HCT116 (cell line): Measurements from ENCODE around the gene RNASET2. TPM values are rescaled to one million over a fixed set of nuclear protein-coding genes. Genes with fewer than 3 reads are reported as not detected.

Experiments used
- ATAC-seq: fragments of 200-7000 bp; cut with Tn5 transposase; 2 replicates; pipeline ENCODE4 v1.9.1; 2020; ENCODE audit warnings: mild to moderate bottlenecking, moderate library complexity
- BruUV-seq: library from RNA; stranded (reverse); fragments of 400-500 nt; replicated peaks from 2 replicates; lab custom pipeline; 2021; lab: Mats Ljungman, UMichigan
- CTCF ChIA-PET: fragments of 300-600 bp; sonication (Branson Sonifier 250); formaldehyde crosslinking; loops from one replicate; lab custom pipeline; 2021; ENCODE audit warnings: antibody characterized with exemption; lab: Charles Lee
- POLR2A ChIA-PET: fragments of 300-600, 350-600 bp; sonication (Branson Sonifier 250); formaldehyde crosslinking; loops from one replicate; lab custom pipeline; 2021; ENCODE audit warnings: antibody characterized with exemption; lab: Charles Lee
- RAD21 ChIA-PET, 2 experiments: fragments of 300-600 bp; sonication (Branson Sonifier 250); formaldehyde crosslinking; loops; one replicate each; lab custom pipeline; 2023; ENCODE audit warnings: low total read pairs in 2 of 2; ENCODE audit not compliant: uncharacterized antibody in 2 of 2, unreplicated experiment in 2 of 2, low non-redundant PET in 1 of 2; lab: Charles Lee
- DNase-seq: peaks from one replicate; pipeline ENCODE4 v3.0.0-alpha.2; 2010; ENCODE audit warnings: low read depth, low spot score
- H2AFZ ChIP-seq: fragments of 200-600 bp; shearing (Covaris generic), sonication (generic); 2 replicates; pipeline ENCODE4 v1.6.1; 2017; ENCODE audit warnings: low read depth, mixed run types, mixed read lengths, antibody characterized with exemption, low read length; ENCODE audit not compliant: poor library complexity, severe bottlenecking
- H3K27ac ChIP-seq: 2 replicates; pipeline ENCODE4 v1.5.1; 2012; ENCODE audit warnings: low read depth, low read length
- H3K27me3 ChIP-seq: fragments of 200-600 bp; sonication (generic); 2 replicates; pipeline ENCODE4 v1.6.1; 2016; ENCODE audit warnings: mixed run types, low read length, mixed read lengths; ENCODE audit not compliant: insufficient read depth
- H3K36me3 ChIP-seq, 2 experiments: fragments of 200-500 bp in 1 of 2; fragments of 200-600 bp in 1 of 2; sonication (Bioruptor generic) in 1 of 2; sonication (generic) in 1 of 2; 2 replicates each; pipeline versions ENCODE4 v1.5.1 to v1.6.1; 2014 to 2016; ENCODE audit warnings: low read length in 2 of 2, inconsistent platforms in 1 of 2, mixed read lengths in 1 of 2, mixed run types in 1 of 2; ENCODE audit not compliant: insufficient read depth in 2 of 2, control insufficient read depth in 1 of 2
- H3K4me1 ChIP-seq, 2 experiments: fragments of 200-600 bp in 1 of 2; sonication (generic) in 1 of 2; 2 replicates each; pipeline versions ENCODE4 v1.5.1 to v1.6.1; 2012 to 2017; ENCODE audit warnings: low read length in 2 of 2, inconsistent platforms in 1 of 2, mild to moderate bottlenecking in 1 of 2, mixed read lengths in 1 of 2, mixed run types in 1 of 2, moderate library complexity in 1 of 2; ENCODE audit not compliant: insufficient read depth in 2 of 2, control insufficient read depth in 1 of 2
- H3K4me2 ChIP-seq: fragments of 200-600 bp; sonication (generic); 2 replicates; pipeline ENCODE4 v1.6.1; 2017; ENCODE audit warnings: mixed run types, low read length, mixed read lengths
- H3K4me3 ChIP-seq, 2 experiments: fragments of 200-600 bp in 1 of 2; sonication (generic) in 1 of 2; replicated peaks in 1 of 2; 2 replicates each; pipeline ENCODE4 v1.5.1; 2011 to 2016; ENCODE audit warnings: low read length in 2 of 2, control low read depth in 1 of 2, low read depth in 1 of 2, mild to moderate bottlenecking in 1 of 2, mixed read lengths in 1 of 2, mixed run types in 1 of 2
- H3K79me2 ChIP-seq: fragments of 200-600 bp; sonication (generic); 2 replicates; pipeline ENCODE4 v1.6.1; 2017; ENCODE audit warnings: mild to moderate bottlenecking, mixed run types, low read length, moderate library complexity, mixed read lengths; ENCODE audit not compliant: insufficient read depth
- H3K9ac ChIP-seq: fragments of 200-600 bp; sonication (generic); 2 replicates; pipeline ENCODE4 v1.6.1; 2016; ENCODE audit warnings: low read length, mixed read lengths
- H3K9me2 ChIP-seq: fragments of 200-600 bp; sonication (generic), shearing (Covaris generic); 2 replicates; pipeline ENCODE4 v1.6.1; 2017; ENCODE audit warnings: mixed run types, mild to moderate bottlenecking, moderate library complexity; ENCODE audit not compliant: insufficient read depth
- H3K9me3 ChIP-seq, 2 experiments: fragments of 200-500 bp in 1 of 2; fragments of 200-600 bp in 1 of 2; sonication (Bioruptor generic) in 1 of 2; sonication (generic) in 1 of 2; 2 replicates each; pipeline ENCODE4 v1.6.1; 2014 to 2017; ENCODE audit warnings: low read length in 2 of 2, mixed read lengths in 2 of 2, inconsistent platforms in 1 of 2, low read depth in 1 of 2, mild to moderate bottlenecking in 1 of 2, mixed run types in 1 of 2, moderate library complexity in 1 of 2; ENCODE audit not compliant: control insufficient read depth in 1 of 2, insufficient read depth in 1 of 2
- H4K20me1 ChIP-seq: fragments of 200-600 bp; sonication (generic), shearing (Covaris generic); 2 replicates; pipeline ENCODE4 v1.6.1; 2017; ENCODE audit warnings: mixed run types, mild to moderate bottlenecking, moderate library complexity; ENCODE audit not compliant: insufficient read depth
- CBX3 ChIP-seq: IDR thresholded peaks from 2 replicates; pipeline ENCODE4 v1.6.1; 2012; ENCODE audit warnings: low read depth
- CEBPB ChIP-seq: IDR thresholded peaks from 2 replicates; pipeline ENCODE4 v1.6.1; 2012; ENCODE audit warnings: low read depth
- ELF1 ChIP-seq: IDR thresholded peaks from 2 replicates; pipeline ENCODE4 v1.6.1; 2012; ENCODE audit warnings: low read depth, borderline replicate concordance
- EZH2 ChIP-seq: fragments of 200-600 bp; sonication (generic); IDR thresholded peaks from 2 replicates; pipeline ENCODE4 v1.6.1; 2017; ENCODE audit warnings: antibody characterized with exemption, mixed run types
- FOSL1 ChIP-seq: IDR thresholded peaks from 2 replicates; pipeline ENCODE4 v1.6.1; 2012; ENCODE audit warnings: low read depth
- JUND ChIP-seq: IDR thresholded peaks from 2 replicates; pipeline ENCODE4 v1.6.1; 2012
- POLR2A ChIP-seq: IDR thresholded peaks from 2 replicates; pipeline ENCODE4 v1.7.0; 2011; ENCODE audit warnings: borderline replicate concordance; ENCODE audit not compliant: insufficient read depth, insufficient read length; ENCODE audit errors: extremely low read depth
- POLR2AphosphoS5 ChIP-seq: IDR thresholded peaks from 2 replicates; pipeline ENCODE4 v1.6.1; 2011; ENCODE audit warnings: mild to moderate bottlenecking, low read depth, low read length, moderate library complexity
- RAD21 ChIP-seq: IDR thresholded peaks from 2 replicates; pipeline ENCODE4 v1.6.1; 2012; ENCODE audit warnings: low read depth, mild to moderate bottlenecking
- TCF7L2 ChIP-seq: IDR thresholded peaks from 2 replicates; pipeline ENCODE4 v1.7.0; 2011; ENCODE audit warnings: borderline replicate concordance, inconsistent platforms; ENCODE audit not compliant: insufficient read depth, insufficient read length; ENCODE audit errors: extremely low read depth
- ZFX ChIP-seq: fragments of 450-650 bp; IDR thresholded peaks from 2 replicates; pipeline ENCODE4 v1.6.1; 2017
- intact Hi-C: fragments of 100-400 bp; cut with micrococcal nuclease; formaldehyde crosslinking; loops from 2 replicates; pipeline ENCODE4 v1.10.0; 2022
- total RNA-seq: library from RNA; stranded (reverse); gene quantifications from one replicate; pipeline ENCODE4 v1.2.1, GENCODE V29; 2021; ENCODE audit not compliant: unreplicated experiment
- TF ChIP-seq, protein P1 (sequence below), 3 experiments: fragments of 200-600 bp in 1 of 3; sonication (generic) in 1 of 3; IDR thresholded peaks in 2 of 3; conservative IDR thresholded peaks in 1 of 3; 2 replicates each; pipeline ENCODE4 v1.5.1; 2012 to 2017; ENCODE audit warnings: low read depth in 2 of 3, low read length in 2 of 3, antibody characterized with exemption in 1 of 3, borderline replicate concordance in 1 of 3, control low read depth in 1 of 3, mild to moderate bottlenecking in 1 of 3, mixed read lengths in 1 of 3, mixed run types in 1 of 3, moderate library complexity in 1 of 3; ENCODE audit not compliant: insufficient read depth in 1 of 3
- TF ChIP-seq, protein P2 (sequence below): IDR thresholded peaks from 2 replicates; pipeline ENCODE4 v1.6.1; 2012
- TF ChIP-seq, protein P3 (sequence below): IDR thresholded peaks from 2 replicates; pipeline ENCODE4 v1.6.1; 2012

RNASET2 gene
- total RNA-seq, 1 experiment from 2014 or later: 32.8 TPM

DNA sequence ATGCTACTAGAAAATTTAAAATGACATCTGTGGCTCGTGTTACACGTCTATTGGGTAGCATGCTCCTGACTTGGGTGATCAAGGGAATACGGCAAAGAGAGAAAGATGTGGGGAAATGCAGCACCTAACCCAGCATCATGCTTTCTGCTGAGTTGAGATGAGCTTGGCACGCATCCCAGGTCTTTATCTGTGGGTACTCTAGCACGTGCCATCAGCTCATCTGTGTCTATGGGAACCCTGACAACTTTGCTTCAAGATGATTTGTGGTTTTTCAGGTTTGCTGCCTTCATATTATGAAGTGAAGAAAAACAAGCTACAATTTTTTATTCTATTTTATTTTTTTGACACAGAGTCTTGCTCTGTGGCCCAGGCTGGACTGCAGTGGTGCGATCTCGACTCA lies 21.0 kb downstream of the RNASET2 start:
- CTCF ChIA-PET: interaction anchor here (1.0 kb wide), 1 partner anchor 54 kb away, joined by 3 read pairs; no protein-coding TSS in a partner anchor
- Histone ChIP-seq H3K79me2 (no peaks in the 10 kb centered on the region), H3K9me3 (no peaks in the 10 kb centered on the region), H3K4me2 (no peak overlapping the region), H3K9ac (no peak overlapping the region), H3K4me1 (peaks cover under 1 to 5% of the 10 kb centered on the region in 2 experiments; a peak in 3 of 4 replicates), H2AFZ (no peak overlapping the region), H3K27ac (no peak overlapping the region), H3K4me3 (no peak overlapping the region), H4K20me1 (no peaks in the 10 kb centered on the region), H3K9me2 (no peaks in the 10 kb centered on the region), H3K36me3 (no peaks in the 10 kb centered on the region), H3K27me3 (no peaks in the 10 kb centered on the region)
- RAD21 ChIA-PET: no interaction called here
- intact Hi-C loops: no loop called here
- BruUV-seq: no TSS peak
- no peak for TF ChIP-seq POLR2AphosphoS5
- TF ChIP-seq CEBPB: no peak
- no peak for TF ChIP-seq CBX3
- TF ChIP-seq, protein P1, sequence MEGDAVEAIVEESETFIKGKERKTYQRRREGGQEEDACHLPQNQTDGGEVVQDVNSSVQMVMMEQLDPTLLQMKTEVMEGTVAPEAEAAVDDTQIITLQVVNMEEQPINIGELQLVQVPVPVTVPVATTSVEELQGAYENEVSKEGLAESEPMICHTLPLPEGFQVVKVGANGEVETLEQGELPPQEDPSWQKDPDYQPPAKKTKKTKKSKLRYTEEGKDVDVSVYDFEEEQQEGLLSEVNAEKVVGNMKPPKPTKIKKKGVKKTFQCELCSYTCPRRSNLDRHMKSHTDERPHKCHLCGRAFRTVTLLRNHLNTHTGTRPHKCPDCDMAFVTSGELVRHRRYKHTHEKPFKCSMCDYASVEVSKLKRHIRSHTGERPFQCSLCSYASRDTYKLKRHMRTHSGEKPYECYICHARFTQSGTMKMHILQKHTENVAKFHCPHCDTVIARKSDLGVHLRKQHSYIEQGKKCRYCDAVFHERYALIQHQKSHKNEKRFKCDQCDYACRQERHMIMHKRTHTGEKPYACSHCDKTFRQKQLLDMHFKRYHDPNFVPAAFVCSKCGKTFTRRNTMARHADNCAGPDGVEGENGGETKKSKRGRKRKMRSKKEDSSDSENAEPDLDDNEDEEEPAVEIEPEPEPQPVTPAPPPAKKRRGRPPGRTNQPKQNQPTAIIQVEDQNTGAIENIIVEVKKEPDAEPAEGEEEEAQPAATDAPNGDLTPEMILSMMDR (IDR thresholded peaks at IDR 0.05 in 2 of 3, conservative IDR thresholded peaks at IDR 0.05 in 1 of 3; ENCODE audit: borderline replicate concordance in 1 of 3, insufficient read depth in 1 of 3, low read depth in 2 of 3, low read length in 2 of 3): no peak
- TF ChIP-seq, protein P2, sequence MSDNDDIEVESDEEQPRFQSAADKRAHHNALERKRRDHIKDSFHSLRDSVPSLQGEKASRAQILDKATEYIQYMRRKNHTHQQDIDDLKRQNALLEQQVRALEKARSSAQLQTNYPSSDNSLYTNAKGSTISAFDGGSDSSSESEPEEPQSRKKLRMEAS: no peak
- TF ChIP-seq FOSL1: no peak
- TF ChIP-seq POLR2A: no peak
- no peak for TF ChIP-seq ELF1
- POLR2A ChIA-PET: no interaction called here
- no peak for ATAC-seq
- DNase-seq: no peak

DNA sequence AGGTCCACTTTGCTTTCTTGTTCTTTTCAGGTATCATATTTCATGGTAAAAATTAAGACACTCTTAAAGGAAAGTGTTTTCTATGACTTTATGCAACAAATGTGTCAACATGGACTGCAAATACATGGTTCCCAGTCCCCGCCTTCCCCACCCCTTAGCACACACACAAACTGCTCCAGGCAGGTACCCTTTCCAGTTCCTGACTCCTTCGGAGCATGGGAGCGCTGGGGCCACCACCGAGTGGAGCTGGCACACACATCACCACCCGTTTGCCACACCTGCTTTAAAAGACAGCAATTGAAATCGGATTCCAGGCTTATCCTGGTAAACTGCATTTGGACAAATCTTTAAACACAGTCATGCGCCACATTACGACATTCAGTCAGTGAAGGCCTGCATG lies 22.2 kb downstream of the RNASET2 start:
- H3K36me3 ChIP-seq: no peaks in the 10 kb centered on the region
- ChIA-PET POLR2A (no interaction called here), CTCF (no interaction called here), RAD21 (no interaction called here)
- H3K27me3 ChIP-seq: no peaks in the 10 kb centered on the region
- no peak overlapping the region for H2AFZ ChIP-seq
- intact Hi-C loops: no loop called here
- no peaks in the 10 kb centered on the region for H3K9me2 ChIP-seq
- H3K4me2 ChIP-seq: no peak overlapping the region
- no peak overlapping the region for H3K9ac ChIP-seq
- DNase-seq (no peak), ATAC-seq (no peak)
- H3K79me2 ChIP-seq: no peaks in the 10 kb centered on the region
- no peak overlapping the region for H3K4me3 ChIP-seq
- no peaks in the 10 kb centered on the region for H4K20me1 ChIP-seq
- no peaks in the 10 kb centered on the region for H3K9me3 ChIP-seq
- BruUV-seq: no TSS peak
- H3K4me1 ChIP-seq: no peaks in the 10 kb centered on the region
- H3K27ac ChIP-seq: no peak overlapping the region
- no peak for TF ChIP-seq ELF1
- no peak for TF ChIP-seq JUND
- no peak for TF ChIP-seq RAD21
- TF ChIP-seq EZH2: no peak
- TF ChIP-seq, protein P2: no peak
- TF ChIP-seq, protein P1 (IDR thresholded peaks at IDR 0.05 in 2 of 3, conservative IDR thresholded peaks at IDR 0.05 in 1 of 3; ENCODE audit: borderline replicate concordance in 1 of 3, insufficient read depth in 1 of 3, low read depth in 2 of 3, low read length in 2 of 3): no peak
- no peak for TF ChIP-seq ZFX
- TF ChIP-seq, protein P3, sequence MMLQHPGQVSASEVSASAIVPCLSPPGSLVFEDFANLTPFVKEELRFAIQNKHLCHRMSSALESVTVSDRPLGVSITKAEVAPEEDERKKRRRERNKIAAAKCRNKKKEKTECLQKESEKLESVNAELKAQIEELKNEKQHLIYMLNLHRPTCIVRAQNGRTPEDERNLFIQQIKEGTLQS: no peak
- no peak for TF ChIP-seq TCF7L2
